Measurements from ENCODE around the gene DCAF12.

Gene DCAF12

GRCh38 chr9:34089311-34089710, 37.2 kb downstream of the DCAF12 start:
- no peak for TF ChIP-seq YY1 (IDR thresholded peaks at IDR 0.05; ENCODE audit: low read depth)
- TF ChIP-seq TEAD4 (IDR thresholded peaks at IDR 0.05): no peak
- no peak for TF ChIP-seq EGR1 (IDR thresholded peaks at IDR 0.05)
- TF ChIP-seq NFIC (IDR thresholded peaks at IDR 0.05): no peak
- TF ChIP-seq TAF1 (IDR thresholded peaks at IDR 0.05; ENCODE audit: low read depth): no peak
- TF ChIP-seq REST (IDR thresholded peaks at IDR 0.05; ENCODE audit: low read depth): no peak
- TF ChIP-seq EP300 (IDR thresholded peaks at IDR 0.05; ENCODE audit: borderline replicate concordance): no peak
- no peak for TF ChIP-seq MAX (IDR thresholded peaks at IDR 0.05)
- no peak for TF ChIP-seq TCF12 (IDR thresholded peaks at IDR 0.05; ENCODE audit: low read depth)
- TF ChIP-seq CREB1 (IDR thresholded peaks at IDR 0.05; ENCODE audit: low read depth): no peak
- no peak for TF ChIP-seq FOXM1 (IDR thresholded peaks at IDR 0.05; ENCODE audit: borderline replicate concordance, low read depth)
- TF ChIP-seq ZBTB7A (IDR thresholded peaks at IDR 0.05; ENCODE audit: low read depth): no peak
- no peak for TF ChIP-seq RAD21 (IDR thresholded peaks at IDR 0.05; ENCODE audit: low read depth)

DNA sequence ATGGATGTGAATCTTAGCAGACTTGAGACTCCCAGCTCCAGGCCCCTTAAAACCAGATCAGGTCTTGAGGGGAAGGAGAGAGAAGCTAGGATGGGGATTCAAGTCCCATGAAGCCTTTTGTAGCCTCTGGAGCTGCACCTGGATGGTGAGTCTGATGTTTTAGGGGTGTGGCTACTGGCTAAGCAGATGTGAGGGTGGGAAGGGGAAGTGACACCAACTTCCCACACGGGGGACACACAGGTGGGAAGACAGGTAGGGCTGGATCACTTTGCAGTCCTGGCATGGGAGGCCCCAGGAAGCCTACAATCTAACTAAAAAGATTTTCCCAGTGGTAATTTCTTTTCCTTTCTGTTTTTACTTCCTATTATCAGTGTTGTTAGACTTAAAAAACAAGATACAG, 39.1 kb downstream of the DCAF12 start:
- TF ChIP-seq REST (IDR thresholded peaks at IDR 0.05; ENCODE audit: low read depth) (no peak), NFIC (IDR thresholded peaks at IDR 0.05) (no peak), CREB1 (IDR thresholded peaks at IDR 0.05; ENCODE audit: low read depth) (no peak), EP300 (IDR thresholded peaks at IDR 0.05; ENCODE audit: borderline replicate concordance) (no peak), FOXM1 (IDR thresholded peaks at IDR 0.05; ENCODE audit: borderline replicate concordance, low read depth) (no peak), EGR1 (IDR thresholded peaks at IDR 0.05) (no peak), YY1 (IDR thresholded peaks at IDR 0.05; ENCODE audit: low read depth) (no peak), USF1 (IDR thresholded peaks at IDR 0.05) (no peak), MAX (IDR thresholded peaks at IDR 0.05) (no peak), ZBTB7A (IDR thresholded peaks at IDR 0.05; ENCODE audit: low read depth) (no peak), TEAD4 (IDR thresholded peaks at IDR 0.05) (no peak), TCF12 (IDR thresholded peaks at IDR 0.05; ENCODE audit: low read depth) (no peak), RAD21 (IDR thresholded peaks at IDR 0.05; ENCODE audit: low read depth) (no peak), TAF1 (IDR thresholded peaks at IDR 0.05; ENCODE audit: low read depth) (no peak), CEBPB (IDR thresholded peaks at IDR 0.05) (no peak)

GRCh38 chr9:34086864-34087263, 39.6 kb downstream of the DCAF12 start:
- TF ChIP-seq EP300 (IDR thresholded peaks at IDR 0.05; ENCODE audit: borderline replicate concordance) (no peak), EGR1 (IDR thresholded peaks at IDR 0.05) (no peak), CREB1 (IDR thresholded peaks at IDR 0.05; ENCODE audit: low read depth) (no peak), RAD21 (IDR thresholded peaks at IDR 0.05; ENCODE audit: low read depth) (no peak), USF1 (IDR thresholded peaks at IDR 0.05) (no peak), CEBPB (IDR thresholded peaks at IDR 0.05) (no peak), MAX (IDR thresholded peaks at IDR 0.05) (no peak), TAF1 (IDR thresholded peaks at IDR 0.05; ENCODE audit: low read depth) (no peak), YY1 (IDR thresholded peaks at IDR 0.05; ENCODE audit: low read depth) (no peak), NFIC (IDR thresholded peaks at IDR 0.05) (no peak), TEAD4 (IDR thresholded peaks at IDR 0.05) (no peak), REST (IDR thresholded peaks at IDR 0.05; ENCODE audit: low read depth) (no peak), TCF12 (IDR thresholded peaks at IDR 0.05; ENCODE audit: low read depth) (no peak), ZBTB7A (IDR thresholded peaks at IDR 0.05; ENCODE audit: low read depth) (no peak), FOXM1 (IDR thresholded peaks at IDR 0.05; ENCODE audit: borderline replicate concordance, low read depth) (no peak)
